ENCODE measurements around the gene MIEF2.

DNA sequence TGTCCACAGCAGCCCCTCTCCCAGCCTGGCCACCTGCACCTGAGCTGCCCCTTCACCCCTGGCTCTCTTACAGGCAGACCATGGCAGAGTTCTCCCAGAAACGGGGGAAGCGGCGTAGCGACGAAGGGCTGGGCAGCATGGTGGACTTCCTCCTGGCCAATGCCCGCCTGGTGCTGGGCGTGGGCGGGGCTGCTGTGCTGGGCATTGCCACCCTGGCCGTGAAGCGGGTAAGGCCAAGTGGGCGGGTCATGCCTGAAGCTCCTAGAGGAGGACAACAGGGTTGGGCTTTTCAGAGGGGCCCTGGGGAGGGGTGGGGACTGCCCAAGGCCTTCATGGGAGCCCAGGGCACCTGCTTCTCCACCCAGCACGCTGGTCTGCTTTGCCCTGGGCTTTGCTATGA lies 2.2 kb downstream of the MIEF2 start:
- TF ChIP-seq, protein P1, sequence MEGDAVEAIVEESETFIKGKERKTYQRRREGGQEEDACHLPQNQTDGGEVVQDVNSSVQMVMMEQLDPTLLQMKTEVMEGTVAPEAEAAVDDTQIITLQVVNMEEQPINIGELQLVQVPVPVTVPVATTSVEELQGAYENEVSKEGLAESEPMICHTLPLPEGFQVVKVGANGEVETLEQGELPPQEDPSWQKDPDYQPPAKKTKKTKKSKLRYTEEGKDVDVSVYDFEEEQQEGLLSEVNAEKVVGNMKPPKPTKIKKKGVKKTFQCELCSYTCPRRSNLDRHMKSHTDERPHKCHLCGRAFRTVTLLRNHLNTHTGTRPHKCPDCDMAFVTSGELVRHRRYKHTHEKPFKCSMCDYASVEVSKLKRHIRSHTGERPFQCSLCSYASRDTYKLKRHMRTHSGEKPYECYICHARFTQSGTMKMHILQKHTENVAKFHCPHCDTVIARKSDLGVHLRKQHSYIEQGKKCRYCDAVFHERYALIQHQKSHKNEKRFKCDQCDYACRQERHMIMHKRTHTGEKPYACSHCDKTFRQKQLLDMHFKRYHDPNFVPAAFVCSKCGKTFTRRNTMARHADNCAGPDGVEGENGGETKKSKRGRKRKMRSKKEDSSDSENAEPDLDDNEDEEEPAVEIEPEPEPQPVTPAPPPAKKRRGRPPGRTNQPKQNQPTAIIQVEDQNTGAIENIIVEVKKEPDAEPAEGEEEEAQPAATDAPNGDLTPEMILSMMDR (IDR thresholded peaks at IDR 0.05), result no peak
- TF ChIP-seq POLR2A (IDR thresholded peaks at IDR 0.05), result no peak
- no peak for TF ChIP-seq POLR2AphosphoS5 (IDR thresholded peaks at IDR 0.05)
- TF ChIP-seq EP300 (IDR thresholded peaks at IDR 0.05), result no peak
